GM18907 (cell line): ENCODE measurements around the gene RYR2.
"Not testable (repeated sequence)": the region's sequence is repeated elsewhere in the genome, so short reads cannot be mapped to it uniquely, and the experiment has no call there.

Experiments
- ATAC-seq: cut with Tn5 transposase; IDR thresholded peaks from one replicate; pipeline ENCODE4 v1.9.1; 2021; ENCODE audit warnings: mild to moderate bottlenecking, moderate library complexity; ENCODE audit not compliant: unreplicated experiment

Gene RYR2

DNA sequence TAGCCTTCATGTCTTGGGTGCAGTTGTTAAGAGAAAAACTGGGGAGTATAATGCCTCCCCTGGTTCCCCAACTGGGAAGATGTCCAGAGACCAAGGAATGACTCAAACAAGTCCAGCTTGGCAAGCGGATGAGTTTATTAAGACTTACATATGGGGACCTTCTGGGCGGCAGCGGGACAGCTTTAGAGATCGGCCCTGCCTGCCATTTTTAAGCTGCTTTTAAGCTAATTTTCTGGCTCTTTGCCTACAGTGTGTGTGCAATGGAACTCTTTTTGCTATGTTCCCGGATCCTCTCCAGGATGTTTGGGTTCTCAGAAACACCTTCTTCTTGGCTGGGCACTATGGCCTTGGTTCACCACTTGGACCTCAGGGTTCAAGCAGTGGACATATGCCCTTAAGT, 99.5 kb downstream of the RYR2 start:
- ATAC-seq = no peak

DNA sequence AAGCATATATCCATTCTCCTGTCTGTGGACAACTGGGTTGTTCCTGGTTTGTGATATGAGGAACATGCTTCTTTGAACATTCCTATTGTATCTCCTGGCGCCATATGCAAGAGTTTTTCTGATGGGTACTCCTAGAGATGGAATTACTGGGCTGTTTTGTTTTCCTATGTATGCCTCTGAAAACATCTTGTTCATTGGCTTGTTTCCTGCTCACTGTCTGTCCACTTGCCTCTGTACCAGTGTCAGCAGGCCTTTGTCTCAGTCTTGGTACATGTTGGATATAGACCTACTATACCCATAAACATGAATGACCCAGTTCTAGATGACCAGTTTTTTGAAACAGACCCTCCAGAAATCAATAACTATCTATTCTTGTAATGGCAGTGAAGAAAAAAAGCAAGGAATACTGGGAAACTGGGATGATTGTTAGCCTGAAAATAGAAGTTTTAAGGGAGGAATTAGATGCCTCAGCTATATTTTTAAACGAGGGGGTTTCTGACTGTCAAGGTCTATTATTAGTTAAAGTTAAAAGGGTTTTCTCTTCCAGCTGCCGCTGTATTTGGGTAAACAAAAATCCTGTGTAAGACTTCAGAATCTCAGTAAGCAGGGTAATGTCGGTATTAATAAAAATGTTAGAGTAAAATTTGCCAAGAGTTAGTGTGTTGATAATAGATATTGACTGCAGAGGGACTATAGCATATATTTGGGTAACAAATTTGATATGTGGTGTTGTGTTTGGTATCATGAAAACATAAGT, 103.6 kb downstream of the RYR2 start:
- ATAC-seq = no peak

DNA sequence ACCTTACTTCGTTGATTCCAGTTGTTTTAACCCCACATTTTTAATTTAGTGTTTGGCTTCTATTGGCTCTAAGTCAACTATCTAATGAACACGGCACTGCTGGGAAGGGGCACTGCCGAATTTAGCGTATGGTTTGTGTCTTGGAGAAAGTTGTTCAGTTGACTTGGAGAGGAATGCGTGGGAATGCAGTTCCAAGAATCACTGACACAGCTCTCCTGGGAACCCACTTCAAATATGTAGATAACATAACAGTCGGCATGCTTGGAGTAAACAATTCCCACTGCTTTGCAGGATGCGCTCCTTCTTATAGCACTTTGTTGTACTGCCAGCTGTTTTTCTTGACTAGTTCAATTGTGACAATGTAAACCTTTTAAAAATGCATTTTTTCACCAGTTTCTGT, 104.3 kb downstream of the RYR2 start:
- no peak for ATAC-seq

DNA sequence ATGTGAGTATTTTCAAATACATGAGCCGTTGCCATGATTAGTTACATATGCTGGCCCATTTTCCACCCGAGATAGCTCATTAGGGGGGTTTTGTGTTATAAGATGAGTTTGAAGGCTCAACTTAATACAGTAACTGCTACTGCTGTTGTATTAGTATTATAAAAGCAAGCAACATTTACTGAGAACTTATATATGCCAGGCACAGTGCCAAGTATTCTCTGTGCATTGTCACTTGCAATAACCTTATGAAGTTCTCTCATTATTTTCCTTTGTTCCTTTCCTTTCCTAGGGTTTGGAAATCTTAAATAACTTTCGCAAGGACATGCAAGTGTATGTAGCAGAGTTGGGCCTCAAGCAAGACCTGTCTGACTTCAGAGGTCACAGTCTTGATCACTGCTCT, 107.9 kb downstream of the RYR2 start:
- ATAC-seq = no peak

DNA sequence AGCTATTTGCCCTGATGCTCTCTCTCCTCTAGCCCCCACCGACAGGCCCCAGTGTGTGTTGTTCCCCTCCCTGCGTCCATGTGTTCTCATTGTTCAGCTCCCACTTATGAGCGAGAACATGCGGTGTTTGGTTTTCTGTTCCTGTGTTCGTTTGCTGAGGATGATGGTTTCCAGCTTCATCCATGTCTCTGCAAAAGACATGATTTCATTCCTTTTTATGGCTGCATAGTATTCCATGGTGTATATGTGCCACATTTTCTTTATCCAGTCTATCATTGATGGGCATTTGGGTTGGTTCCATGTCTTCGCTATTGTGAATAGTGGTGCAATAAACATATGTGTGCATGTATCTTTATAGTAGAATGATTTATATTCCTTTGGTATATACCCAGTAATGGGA, 110.0 kb downstream of the RYR2 start:
- ATAC-seq = not testable (repeated sequence)

DNA sequence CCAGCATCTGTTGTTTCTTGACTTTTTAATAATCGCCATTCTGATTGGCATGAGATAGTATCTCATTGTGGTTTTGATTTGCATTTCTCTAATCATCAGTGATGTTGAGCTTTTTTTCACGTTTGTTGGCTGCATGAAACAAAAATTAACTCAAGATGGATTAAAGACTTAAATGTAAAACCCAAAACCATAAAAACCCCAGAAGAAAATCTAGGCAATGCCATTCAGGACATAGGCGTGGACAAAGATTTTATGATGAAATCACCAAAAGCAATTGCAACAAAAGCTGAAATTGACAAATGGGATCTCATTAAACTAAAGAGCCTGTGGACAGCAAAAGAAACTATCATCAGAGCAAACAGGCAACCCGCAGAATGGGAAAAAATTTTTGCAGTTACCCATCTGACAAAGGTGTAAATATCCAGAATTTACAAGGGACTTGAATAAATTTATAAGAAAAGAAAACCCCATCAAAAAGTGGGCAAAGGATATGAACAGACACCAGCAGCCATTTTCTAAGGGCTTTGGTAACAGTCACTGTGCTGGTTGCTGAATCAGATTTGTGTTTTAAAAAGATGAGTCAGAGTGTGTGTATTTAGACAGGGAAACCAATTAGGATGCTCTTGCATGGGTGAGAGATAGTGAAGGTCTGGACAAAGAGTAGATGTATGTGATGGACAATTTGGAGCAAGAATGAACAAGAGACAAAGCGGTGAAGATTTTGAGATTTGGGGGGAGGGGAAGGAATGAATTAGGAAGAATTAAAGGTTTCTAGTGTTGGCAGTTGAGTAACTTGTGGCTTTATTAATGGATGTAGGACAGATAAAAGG, 110.7 kb downstream of the RYR2 start:
- no peak for ATAC-seq

DNA sequence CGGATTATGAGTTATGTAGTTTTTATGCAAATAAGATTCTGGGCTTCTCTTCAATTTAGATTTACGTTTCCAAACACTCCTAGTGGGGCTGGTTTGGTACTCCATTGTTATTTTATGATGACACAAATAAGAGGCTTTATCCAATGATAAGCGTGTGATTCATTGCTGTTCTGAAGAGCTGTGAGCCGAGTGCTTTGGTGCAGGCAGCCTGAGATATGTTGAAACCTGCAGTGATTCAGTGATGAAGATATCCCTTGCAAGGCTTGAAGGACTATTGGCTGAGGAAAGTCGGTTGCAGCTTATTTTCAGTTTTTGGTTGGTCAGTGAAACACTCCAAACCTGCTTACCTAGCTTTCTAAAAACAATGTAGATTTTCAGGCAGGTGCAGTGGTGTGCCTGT, 112.2 kb downstream of the RYR2 start:
- ATAC-seq = no peak

DNA sequence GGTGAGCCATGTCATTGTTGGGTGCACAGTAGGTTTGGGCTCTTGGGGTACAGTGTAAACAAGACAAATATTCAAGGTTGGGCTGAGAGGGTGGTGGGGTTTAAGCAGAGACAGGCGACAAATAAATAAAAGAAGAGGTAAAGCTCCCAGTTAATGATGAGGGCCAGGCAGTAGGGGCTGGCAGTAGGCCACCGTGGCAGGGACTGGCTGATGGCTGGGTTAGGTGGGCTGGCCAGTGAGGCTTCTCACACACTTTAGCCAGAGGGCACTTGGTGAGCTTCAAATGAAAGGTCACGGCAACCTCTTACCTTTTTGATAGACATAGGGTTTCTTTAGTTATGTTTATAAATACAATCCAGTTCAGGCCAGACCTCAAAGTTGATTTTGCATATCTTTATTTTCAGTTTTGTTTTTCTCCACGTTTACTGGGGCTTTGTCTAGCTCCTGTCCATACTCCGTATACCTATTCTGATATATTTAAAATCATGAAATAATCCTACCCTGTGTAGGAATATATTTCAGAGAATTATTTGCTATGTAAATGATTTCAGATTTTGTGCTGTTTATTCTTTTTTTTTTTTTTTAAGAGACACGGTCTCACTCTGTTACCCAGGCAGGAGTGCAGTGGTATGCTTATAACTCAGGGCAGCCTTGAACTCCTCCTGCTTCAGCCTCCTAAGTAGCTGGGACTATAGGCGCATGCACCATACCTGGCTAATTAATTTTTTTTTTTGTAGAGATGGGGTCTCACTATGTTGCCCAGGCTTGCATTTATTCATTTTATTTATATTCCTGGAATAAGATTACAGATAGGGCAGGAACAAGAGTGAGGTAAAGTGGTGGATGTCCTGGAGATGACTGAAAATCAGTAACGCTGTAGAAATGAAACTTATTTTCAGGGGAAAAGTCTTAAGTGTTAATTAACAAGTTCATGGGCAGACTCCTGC, 122.7 kb downstream of the RYR2 start:
- ATAC-seq = no peak

DNA sequence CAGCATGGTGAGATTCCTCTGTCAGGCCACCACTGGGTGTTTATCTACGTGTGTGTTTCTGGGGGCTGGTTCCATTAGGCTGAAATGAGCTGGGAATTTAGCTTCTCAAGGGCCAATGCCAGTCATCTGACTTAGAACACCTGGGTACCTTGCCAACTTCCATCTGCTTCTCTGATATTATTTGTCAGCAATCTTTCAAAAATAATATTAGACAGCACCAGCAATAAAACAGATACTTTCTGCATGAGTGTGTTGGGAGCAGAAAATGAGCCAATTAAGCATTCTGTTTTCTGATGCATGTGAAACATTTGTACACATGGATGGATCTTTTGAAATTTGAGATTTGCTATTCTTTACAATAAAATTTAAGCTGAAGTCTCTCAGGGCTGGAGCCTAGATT, 124.1 kb downstream of the RYR2 start:
- ATAC-seq = no peak

DNA sequence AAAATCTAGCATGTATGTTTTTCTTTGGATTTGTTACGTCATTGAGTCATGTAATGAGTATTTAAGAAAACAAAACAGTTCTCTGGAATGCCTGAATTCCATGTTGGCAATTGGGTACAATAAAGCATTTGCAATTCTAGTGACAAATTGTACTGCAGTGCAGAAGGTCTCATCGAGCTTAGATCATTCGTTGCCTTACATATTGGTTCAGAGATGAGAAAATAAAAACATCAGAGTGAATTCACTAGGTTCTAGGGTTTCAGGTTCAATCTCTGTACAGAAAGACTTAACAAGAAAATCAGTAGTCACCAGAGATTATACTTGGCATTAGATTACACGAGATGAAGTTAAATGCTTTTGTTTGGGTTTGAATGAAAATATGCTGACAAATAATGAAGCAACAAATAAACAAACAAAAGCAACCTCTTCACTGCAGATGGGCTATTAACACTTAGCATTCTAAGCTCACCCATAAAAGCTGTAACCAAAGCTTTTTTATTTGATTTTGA, 124.7 kb downstream of the RYR2 start:
- ATAC-seq = no peak

DNA sequence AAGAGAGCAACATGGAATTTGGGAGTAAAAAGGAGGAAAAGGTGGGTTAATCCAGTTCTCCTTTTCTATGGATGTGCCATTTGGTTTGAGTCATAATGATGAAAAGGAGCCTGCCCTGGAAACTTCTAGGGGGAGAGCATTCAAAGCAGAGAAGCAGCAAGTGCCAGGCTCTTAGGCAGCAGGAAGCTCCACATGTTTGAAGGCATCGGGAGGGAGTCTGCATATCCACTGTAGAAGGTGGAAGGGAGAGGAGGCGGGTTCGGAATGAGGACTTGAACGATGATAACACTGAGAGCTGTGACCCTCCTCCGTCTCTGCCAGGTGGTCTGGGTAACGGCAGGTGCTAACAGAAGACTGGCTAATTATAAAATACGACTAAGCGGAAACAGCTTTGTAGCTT, 128.2 kb downstream of the RYR2 start:
- ATAC-seq = no peak

DNA sequence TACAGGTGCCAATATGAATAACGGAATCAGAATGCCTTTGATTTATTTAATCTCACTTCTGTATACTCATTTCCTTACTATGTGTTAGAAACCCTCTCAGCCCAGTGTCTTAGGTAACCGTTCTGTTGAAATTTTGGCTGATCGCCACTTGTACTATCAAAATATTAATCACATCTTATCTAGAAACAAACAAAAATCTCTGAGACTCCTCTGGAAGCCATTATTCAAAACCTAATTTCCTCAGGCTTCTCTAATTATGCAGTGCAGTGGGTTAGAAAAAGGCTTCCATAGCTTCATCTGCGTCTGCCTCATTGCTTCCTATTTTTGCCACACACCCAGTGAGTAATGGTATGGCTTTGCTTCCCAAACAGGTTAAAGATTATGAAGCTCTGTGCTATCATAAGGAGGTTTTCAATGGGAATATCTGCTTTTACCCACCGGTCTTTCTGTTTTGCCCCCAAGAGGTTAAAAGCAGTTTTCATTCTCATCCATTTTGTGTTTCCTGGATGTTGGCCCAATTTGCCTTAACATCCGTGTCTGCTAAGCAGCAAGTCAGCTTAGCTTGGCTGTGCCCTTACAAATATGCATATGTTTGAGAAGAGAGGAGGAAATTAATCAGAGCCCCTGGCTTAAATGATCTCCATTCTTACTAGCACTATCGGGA, 129.6 kb downstream of the RYR2 start:
- no peak for ATAC-seq

DNA sequence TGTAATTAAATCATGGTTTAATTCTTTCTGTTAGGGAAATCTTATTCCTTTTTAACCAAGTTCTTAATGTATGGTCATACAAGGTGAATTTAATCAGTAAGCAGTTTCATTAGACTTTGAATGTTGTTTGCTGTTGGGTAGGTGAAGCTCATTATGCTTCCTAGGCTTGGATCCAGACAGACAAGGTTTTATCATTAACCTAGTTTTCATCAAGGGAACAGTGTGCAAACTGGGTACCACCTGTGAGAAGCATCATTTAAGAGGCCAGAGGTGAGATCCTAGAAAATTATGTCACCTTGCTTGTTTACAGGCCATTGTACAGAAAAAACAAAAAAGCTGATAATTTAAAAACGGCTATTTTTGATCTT, 130.1 kb downstream of the RYR2 start:
- no peak for ATAC-seq

DNA sequence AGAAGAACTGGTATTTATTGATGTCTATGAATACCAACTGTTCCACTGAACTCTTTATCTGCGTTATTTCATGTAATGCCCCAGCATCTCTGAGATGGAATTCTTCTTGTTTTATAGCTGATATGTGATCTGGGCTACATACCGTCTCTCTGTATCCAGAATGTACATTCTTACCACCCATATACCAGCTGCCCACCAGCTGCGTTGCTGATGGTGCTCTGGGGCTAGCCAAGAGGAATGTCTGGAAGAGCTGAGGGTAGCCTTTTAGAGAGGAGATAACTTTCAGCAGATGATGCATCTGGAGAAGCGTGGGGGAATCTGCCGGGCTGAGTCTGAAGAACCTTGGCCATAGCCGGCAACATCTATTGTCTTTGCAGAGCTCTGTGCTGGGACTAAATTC, 137.5 kb downstream of the RYR2 start:
- ATAC-seq = no peak

DNA sequence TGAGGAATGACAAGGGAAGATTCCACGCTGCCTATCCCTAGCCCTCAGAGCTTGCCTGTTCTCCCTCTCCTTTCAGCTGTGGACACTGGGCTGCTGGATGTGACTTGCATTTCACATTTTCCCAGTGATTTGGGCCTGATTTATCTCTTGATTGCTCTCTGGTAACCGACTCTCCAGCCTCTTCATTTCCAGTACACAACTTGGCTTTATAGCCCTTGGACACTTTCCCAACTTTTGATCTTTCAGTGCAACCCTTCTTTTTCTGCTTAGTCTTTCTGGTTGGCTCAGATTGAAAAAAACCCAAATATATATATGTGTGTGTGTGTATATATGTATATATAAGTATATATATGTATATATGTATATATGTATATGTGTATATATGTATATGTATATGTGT, 138.3 kb downstream of the RYR2 start:
- ATAC-seq = no peak

DNA sequence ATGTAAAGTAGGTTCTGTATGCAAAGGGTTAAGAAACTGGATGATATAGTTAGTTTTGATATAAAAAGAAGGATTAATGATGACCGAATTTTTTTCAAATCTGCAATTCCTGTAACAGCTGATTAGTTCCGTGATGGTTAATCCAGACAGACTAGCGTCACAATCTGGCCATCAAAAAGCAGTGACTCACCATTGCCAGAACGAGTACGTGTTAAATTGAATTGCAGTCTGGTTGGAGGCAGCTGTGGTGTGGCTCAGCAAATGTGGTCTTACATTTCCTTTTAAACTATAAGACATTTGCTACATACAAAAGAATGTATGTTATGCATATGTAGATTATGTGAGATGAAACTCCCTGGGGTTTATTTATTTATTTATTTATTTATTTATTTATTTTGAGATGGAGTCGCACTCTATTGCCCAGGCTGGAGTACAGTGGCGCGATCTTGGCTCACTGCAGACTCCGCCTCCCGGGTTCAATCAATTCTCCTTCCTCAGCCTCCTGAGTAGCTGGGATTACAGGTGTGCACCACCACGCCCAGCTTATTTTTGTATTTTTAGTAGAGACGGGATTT, 139.8 kb downstream of the RYR2 start:
- ATAC-seq = no peak

DNA sequence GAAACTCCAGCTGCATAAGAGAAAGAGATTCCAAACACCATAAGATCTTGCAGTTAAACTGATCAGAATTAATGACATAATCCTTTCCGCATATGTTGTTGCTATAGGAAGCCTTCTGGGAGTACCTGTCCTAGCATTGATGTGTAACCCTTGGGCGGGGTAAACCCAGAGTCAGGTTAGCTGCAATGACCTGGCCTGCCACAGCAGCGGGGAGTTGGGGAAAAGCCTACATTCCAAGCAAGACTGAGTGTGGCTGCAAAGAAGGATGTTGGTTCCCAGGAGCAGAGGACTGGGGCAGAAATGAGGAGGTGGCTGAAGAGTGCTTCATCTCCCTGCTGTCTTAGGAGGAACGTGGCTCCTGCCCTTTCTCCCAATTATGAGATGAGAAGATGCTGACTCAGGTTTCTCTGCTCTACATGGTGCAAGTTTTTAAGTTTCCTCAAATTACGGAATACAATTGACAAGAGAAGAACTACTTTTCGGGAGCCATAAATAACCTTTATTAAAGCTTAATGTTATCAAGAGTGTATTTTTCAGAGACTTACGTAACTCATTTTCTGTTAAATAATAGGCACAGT, 142.1 kb downstream of the RYR2 start:
- no peak for ATAC-seq

DNA sequence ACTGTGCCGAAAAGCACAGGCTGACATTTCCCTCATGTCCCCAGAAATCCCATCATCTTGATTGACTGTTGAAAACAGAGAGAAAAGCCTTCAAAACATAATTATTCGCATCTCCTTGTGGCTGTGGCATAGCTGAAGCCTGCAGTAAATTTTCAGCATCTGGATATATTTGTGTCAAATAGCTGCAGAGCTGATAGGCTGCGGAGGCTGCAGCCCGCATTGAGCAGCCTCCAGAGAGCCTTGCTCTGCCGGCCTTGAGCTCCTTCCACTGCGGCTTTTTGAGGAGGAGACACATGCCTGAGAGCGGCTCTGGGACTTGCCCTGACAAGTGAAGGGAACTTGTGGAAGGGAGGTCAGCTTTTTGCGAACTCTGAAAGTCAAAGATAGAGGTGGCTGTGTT, 144.7 kb downstream of the RYR2 start:
- no peak for ATAC-seq

DNA sequence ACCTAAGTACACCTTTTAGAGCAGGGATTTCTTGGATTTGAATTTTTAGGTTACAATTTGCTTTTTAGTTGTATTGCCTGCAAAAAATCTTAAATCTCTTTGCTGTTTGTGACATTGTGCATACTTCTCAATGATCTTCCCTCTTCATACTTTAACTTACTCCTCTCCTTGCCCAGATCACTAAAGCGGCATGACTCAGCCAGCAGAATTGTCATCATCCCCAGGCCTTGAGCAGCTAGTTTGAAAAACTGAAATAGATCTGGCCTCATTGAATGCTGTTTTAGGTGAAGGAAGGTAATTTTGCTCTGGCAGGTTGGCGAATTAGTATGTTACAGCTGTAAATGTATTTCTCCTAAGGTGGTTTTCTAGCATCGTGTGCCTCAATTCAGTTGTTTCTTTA, 145.9 kb downstream of the RYR2 start:
- no peak for ATAC-seq

DNA sequence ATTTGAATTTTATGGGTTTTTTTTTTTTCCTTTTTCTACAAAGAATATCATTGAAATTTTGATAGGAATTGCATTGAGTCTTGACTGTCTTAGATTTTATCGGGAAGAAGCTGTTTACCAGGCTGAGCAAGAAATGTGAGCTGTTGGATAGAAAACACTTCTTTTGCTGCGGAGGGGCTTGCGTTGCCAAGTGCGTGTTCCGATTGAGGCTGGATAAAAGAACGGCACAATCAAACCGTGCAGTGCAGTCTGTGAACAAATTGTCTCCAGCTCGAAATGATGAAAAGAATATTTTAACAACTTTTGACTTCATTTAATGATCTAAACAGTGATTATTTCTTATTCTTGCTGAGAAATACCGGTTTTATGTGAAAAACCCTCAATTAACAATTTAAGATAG, 149.4 kb downstream of the RYR2 start:
- ATAC-seq = no peak
